SH-SY5Y (cell line): ENCODE measurements around the gene CDCA7L.

ENCODE experiments used
- GATA2 ChIP-seq: IDR thresholded peaks from 2 replicates; pipeline ENCODE4 v1.6.1; 2011; ENCODE audit warnings: mild to moderate bottlenecking, low read depth, low read length
- GATA3 ChIP-seq: IDR thresholded peaks from 2 replicates; pipeline ENCODE4 v1.6.1; 2011; ENCODE audit warnings: low read depth, mild to moderate bottlenecking, low read length, moderate library complexity

GRCh38 chr7:21868576-21868850 is 77.2 kb downstream of the CDCA7L start:
- TF ChIP-seq GATA2: no peak
- TF ChIP-seq GATA3: no peak
